22Rv1 (cell line): ENCODE results near the gene GKN1.

Experiments
- CTCF ChIP-seq: fragments of 450-650 bp; IDR thresholded peaks from 2 replicates; pipeline ENCODE4 v1.5.1; 2017; ENCODE audit warnings: mild to moderate bottlenecking
- ZFX ChIP-seq: fragments of 450-650 bp; IDR thresholded peaks from 2 replicates; pipeline ENCODE4 v1.6.1; 2017; ENCODE audit warnings: antibody characterized with exemption, borderline replicate concordance

GRCh38 chr2:68931149-68931711 is 43.2 kb upstream of the GKN1 start:
- no peak for TF ChIP-seq CTCF
- TF ChIP-seq ZFX: no peak
